Stimulated activated CD8-positive, alpha-beta memory T cell treated with anti-CD3 and anti-CD28 coated beads, Interleukin-7, amount 100 ng/mL, for 48 hours (primary cell): ENCODE measurements around the gene AHRR.
"Not testable (repeated sequence)": the region's sequence is repeated elsewhere in the genome, so short reads cannot be mapped to it uniquely, and the experiment has no call there.

Experiments used
- DNase-seq, 2 donors: peaks; one replicate each; pipeline ENCODE4 v3.0.0-alpha.2; 2020; ENCODE audit warnings: low read depth in 1 of 2; ENCODE audit errors: extremely low read depth in 1 of 2

Gene AHRR

DNA sequence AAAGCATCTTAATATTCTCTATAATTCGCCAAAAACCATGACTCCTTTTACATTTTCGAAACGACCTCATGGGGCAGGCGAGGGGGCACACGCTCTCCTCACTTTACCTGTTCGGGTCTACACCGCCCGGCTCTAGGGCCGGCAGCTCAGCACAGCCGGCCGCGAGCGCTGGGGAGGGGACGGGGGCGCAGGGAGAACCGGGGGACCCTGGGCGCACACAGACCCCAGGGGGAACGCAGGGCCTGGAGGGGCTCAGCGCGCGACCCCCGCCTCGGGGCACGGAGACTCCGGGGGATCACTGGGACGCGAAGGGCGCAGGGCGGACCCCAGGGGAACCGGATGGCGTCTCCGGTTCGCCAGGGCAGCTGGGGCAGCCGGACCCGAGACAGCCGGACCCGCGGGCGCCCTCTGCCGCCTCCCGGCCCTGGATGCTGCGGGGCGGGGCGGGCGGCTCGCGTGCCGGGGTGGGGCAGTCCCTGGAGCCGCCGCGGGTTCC, at the start of gene AHRR:
Gene AHRR (plus strand): TSS at position 485 of the 496 bp plus-strand sequence. CDS start 22,189 bp downstream, outside the sequence.
- DNase-seq = no peak

DNA sequence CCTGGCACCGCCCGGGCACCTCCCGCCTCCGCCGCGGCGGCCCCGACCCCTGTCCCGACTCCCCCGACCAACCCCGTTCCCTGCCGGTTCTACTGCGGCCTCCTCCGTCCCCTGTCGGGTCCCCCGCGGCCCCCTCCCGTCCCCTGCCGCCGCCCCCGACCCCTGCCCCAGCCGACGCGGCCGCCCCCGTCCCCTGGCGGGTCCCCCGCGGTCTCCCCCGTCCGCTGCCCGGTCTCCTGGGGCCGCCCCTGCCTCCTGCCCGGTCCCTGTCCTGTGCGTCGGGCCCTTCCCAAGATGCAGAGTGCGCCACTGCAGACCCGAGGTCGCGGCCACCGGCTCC, 49.7 kb upstream of the AHRR start:
- not testable (repeated sequence) for DNase-seq

GRCh38 chr5:273091-273490, 48.4 kb upstream of the AHRR start:
- not testable (repeated sequence) for DNase-seq

- DNase-seq = not testable (repeated sequence)
These were observed 48.0 kb upstream of the AHRR start for GRCh38 chr5:273491-273890.

- not testable (repeated sequence) for DNase-seq
These were observed 47.2 kb upstream of the AHRR start for GRCh38 chr5:274346-274745.

- DNase-seq = no peak
These were observed 42.9 kb upstream of the AHRR start for GRCh38 chr5:278646-279045.

DNA sequence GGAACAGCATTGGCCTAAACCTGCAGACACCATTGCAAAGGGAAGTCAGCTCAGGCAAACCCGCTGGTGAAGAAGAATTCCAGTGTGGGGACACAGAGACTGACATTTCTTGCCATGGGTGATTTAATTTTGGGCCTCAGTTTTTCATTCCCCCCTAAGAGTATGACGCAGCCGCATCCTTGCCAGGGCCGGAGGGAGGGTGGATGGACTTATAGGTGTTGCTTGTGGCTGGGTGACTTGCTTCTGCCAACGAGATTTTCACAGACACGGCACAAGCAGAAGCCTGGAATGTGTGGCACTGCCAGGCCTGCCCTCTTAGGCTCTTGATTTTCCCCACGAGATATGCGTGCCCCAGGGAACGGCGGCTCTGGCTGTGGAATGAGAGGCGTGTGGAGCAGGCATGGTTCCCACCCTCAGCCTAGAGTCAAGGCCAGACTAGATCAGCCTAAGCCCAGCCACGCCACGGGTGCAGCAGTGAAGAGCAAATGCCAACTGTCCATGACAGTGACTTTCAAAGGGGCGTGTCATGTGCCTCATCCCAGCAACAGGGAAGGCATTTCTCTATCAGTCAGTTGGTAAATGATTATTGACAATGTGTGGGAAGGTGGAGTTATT, 42.4 kb upstream of the AHRR start:
- not testable (repeated sequence) for DNase-seq

DNA sequence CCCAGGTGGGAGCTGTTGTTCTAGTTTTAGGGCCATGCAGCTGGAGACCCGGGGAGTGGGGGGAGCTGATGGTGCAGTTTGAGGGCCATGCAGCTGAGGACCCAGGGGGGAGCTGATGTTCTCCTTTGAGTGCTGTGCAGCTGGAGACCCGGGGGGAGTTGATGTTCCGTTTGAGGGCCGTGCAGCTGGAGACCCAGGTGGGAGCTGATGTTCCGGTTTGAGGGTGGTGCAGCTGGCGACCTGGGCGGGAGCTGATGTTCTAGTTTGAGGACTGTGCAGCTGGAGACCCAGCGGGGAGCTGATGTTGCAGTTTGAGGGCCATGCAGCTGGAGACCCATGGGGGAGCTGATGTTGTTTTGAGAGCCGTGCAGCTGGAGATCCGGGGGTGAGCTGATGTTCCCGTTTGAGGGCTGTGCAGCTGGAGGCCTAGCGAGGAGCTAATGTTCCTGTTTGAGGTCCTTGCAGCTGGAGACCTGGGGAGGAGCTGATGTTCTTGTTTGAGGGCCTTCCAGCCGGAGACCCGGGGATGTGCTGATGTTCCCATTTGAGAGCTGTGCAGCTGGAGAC, 35.4 kb upstream of the AHRR start:
- DNase-seq = no peak

DNA sequence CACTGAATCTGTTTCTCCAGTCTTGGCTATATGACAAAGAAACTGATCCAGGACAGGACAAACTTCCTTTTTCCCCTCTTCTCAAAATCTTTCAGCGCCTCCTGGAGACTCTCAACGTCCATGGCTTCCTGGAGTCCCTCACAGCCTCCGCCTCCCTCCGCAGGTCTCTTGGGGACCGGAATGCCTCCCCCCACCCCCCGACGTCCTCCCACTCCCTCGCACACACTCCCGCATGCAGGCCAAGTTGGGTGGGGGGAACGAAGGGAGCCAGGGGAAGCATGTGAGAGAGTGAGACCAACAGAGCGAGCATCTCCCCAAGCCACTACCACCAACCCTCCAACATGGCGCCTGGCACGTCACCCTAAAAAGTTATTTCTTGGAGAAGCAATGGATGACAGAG, 31.3 kb upstream of the AHRR start:
- DNase-seq = not testable (repeated sequence)

DNA sequence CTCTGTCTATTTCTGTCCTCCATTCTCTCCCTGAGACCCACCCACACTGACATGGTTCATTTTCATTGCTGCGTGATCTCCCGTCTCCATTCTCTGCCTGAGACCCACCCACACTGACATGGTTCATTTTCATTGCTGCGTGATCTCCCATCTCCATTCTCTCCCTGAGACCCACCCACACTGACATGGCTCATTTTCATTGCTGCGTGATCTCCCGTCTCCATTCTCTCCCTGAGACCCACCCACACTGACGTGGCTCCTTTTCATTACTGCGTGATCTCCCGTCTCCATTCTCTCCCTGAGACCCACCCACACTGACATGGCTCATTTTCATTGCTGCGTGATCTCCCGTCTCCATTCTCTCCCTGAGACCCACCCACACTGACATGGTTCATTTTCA, 30.2 kb upstream of the AHRR start:
- DNase-seq = not testable (repeated sequence)

DNA sequence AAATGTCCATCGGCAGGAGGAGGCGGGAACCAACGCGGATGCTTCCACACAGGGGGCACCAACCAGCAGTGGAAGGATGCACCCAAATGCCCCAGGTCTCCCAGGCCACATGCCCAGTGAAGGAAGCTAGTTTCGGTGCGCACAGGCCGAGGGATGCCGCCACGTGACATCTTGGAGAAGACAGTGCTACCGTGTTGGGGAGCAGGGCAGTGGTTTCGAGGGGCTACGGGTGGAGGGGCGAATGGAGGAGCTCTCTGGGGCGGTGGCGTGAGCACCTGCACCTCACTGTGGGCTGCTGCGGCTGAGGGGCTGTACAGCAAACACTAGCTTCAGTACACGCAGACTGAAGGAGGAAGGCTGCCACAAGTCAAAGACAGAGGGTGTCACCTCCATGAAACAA, 26.7 kb upstream of the AHRR start:
- DNase-seq = not testable (repeated sequence)

DNA sequence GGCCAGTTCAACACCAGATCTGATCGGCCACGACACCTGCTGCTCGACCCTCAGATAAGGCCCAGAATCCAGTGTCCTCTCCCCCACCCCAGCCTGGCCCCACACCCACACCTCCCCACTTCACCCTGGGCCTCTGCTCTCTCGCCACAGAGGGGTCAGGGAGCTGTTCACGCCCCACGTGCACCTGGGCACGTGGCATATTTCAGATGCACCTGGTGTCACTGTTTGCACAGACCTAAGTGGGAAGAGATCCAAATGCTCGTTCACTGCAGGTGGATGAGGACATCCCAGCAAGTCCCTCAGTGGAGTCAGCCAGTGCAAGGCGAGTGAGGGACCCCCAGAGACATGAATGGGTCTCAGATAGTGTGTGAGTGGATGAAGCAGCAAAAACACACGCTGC, 25.3 kb upstream of the AHRR start:
- not testable (repeated sequence) for DNase-seq

- not testable (repeated sequence) for DNase-seq
These were observed 24.6 kb upstream of the AHRR start for GRCh38 chr5:296954-297353.

- not testable (repeated sequence) for DNase-seq
These were observed 24.1 kb upstream of the AHRR start for GRCh38 chr5:297448-297847.

DNA sequence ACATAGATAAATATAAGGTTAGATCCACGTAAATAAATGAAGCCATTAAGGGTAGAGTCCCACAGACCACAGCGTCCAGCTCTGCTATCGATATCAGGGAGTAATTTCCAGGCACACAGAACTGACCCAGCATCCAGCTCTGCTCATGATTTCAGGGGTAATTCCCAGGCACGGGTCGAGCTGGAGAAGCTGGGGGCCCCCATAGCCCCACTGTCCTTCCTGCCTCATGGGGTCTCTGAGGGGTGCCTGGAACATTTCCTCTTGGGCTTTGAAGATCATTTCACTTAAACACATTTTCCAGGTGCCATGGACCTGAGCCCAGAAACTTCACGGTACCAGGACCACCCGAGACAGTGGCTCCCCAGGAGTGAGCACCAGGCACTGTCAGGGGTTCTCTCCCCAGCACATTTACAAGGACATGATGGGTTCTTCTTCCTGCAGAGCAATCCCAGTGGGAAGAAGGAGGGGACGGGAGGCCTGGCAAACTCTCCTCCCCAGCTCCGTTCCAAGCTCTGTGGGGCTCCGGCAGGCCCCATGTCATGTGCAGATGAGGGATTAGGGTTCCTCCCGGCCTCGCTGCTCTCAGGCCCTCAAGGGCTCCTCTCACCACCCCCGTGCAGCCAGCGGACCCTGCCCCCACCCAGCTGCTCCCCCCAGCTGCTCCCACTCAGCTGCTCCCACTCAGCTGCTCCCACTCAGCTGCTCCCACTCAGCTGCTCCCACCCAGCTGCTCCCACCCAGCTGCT, 23.4 kb upstream of the AHRR start:
- not testable (repeated sequence) for DNase-seq

DNA sequence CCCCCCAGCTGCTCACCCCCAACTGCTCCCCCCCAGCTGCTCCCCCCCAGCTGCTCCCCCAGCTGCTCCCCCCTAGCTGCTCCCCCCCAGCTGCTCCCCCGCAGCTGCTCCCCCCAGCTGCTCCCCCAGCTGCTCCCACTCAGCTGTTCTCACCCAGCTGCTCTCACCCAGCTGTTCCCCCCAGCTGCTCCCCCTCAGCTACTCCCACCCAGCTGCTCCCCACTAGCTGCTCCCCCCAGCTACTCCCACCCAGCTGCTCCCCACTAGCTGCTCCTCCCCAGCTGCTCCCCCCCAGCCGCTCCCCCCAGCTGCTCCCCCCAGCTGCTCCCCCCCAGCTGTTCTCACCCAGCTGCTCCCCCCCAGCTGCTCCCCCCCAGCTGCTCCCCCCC, 22.8 kb upstream of the AHRR start:
- no peak for DNase-seq

GRCh38 chr5:299921-300320, 21.6 kb upstream of the AHRR start:
- not testable (repeated sequence) for DNase-seq

GRCh38 chr5:300691-301435, 20.7 kb upstream of the AHRR start:
- DNase-seq = not testable (repeated sequence)

- not testable (repeated sequence) for DNase-seq
These were observed 19.1 kb upstream of the AHRR start for GRCh38 chr5:302416-302815.

- no peak for DNase-seq
These were observed 18.5 kb upstream of the AHRR start for GRCh38 chr5:302966-303365.

- DNase-seq = not testable (repeated sequence)
These were observed 17.8 kb upstream of the AHRR start for GRCh38 chr5:303741-304140.
